CD8-positive, alpha-beta memory T cell (primary cell): ENCODE measurements around the gene GIPC1. TPM values are rescaled to one million over a fixed set of nuclear protein-coding genes. Genes with fewer than 3 reads are reported as not detected.
"Not testable (repeated sequence)": the region's sequence is repeated elsewhere in the genome, so short reads cannot be mapped to it uniquely, and the experiment has no call there.

Experiments used
- CTCF ChIA-PET: fragments of 350-600 bp; sonication (Branson Sonifier 250); formaldehyde crosslinking; loops from one replicate; lab custom pipeline; 2021; ENCODE audit warnings: antibody characterized with exemption; lab: Charles Lee
- POLR2A ChIA-PET: fragments of 350-600 bp; sonication (Branson Sonifier 250); formaldehyde crosslinking; loops from one replicate; lab custom pipeline; 2021; ENCODE audit warnings: antibody characterized with exemption; lab: Charles Lee
- DNase-seq, 5 donors: peaks; one replicate each; pipeline versions ENCODE4 v3.0.0 to v3.0.0-alpha.2; 2020 to 2022; ENCODE audit warnings: mixed read lengths in 1 of 5
- H3K27ac ChIP-seq: one replicate; pipeline ENCODE4 v1.7.0; 2013; ENCODE audit warnings: low read depth, mild to moderate bottlenecking, low read length, moderate library complexity
- H3K27me3 ChIP-seq: 2 replicates; pipeline ENCODE4 v1.7.0; 2013; ENCODE audit warnings: low read length, mild to moderate bottlenecking; ENCODE audit not compliant: insufficient read depth, poor library complexity, severe bottlenecking
- H3K36me3 ChIP-seq: 2 replicates; pipeline ENCODE4 v1.7.0; 2013; ENCODE audit warnings: mild to moderate bottlenecking, low read length, moderate library complexity; ENCODE audit not compliant: insufficient read depth
- H3K4me1 ChIP-seq: 2 replicates; pipeline ENCODE4 v1.7.0; 2013; ENCODE audit warnings: mild to moderate bottlenecking, low read length, moderate library complexity; ENCODE audit not compliant: insufficient read depth
- H3K4me3 ChIP-seq: 2 replicates; pipeline ENCODE4 v1.7.0; 2013; ENCODE audit warnings: mild to moderate bottlenecking, low read length
- H3K9me3 ChIP-seq: 2 replicates; pipeline ENCODE4 v1.7.0; 2013; ENCODE audit warnings: mild to moderate bottlenecking, low read length
- H3K27ac Mint-ChIP-seq, 8 donors: one replicate each; pipeline ENCODE4 v1.8.0; 2020 to 2021; ENCODE audit warnings: mixed read lengths in 8 of 8, mild to moderate bottlenecking in 6 of 8, inconsistent platforms in 3 of 8, moderate library complexity in 3 of 8
- H3K27me3 Mint-ChIP-seq, 2 donors: one replicate each; pipeline ENCODE4 v1.8.0; 2020 to 2021; ENCODE audit warnings: mixed read lengths in 2 of 2, mild to moderate bottlenecking in 1 of 2, moderate library complexity in 1 of 2
- H3K36me3 Mint-ChIP-seq, 3 donors: one replicate each; pipeline ENCODE4 v1.8.0; 2020 to 2021; ENCODE audit warnings: mixed read lengths in 3 of 3, inconsistent platforms in 1 of 3, mild to moderate bottlenecking in 1 of 3
- H3K4me1 Mint-ChIP-seq, 3 donors: one replicate each; pipeline ENCODE4 v1.8.0; 2020 to 2021; ENCODE audit warnings: mixed read lengths in 3 of 3, inconsistent platforms in 1 of 3, mild to moderate bottlenecking in 1 of 3
- H3K4me3 Mint-ChIP-seq, 7 donors: one replicate each; pipeline ENCODE4 v1.8.0; 2020 to 2021; ENCODE audit warnings: mixed read lengths in 7 of 7, mild to moderate bottlenecking in 6 of 7, moderate library complexity in 4 of 7, inconsistent platforms in 2 of 7
- H3K9me3 Mint-ChIP-seq, 5 donors: one replicate each; pipeline ENCODE4 v1.8.0; 2020 to 2022; ENCODE audit warnings: mixed read lengths in 5 of 5, mild to moderate bottlenecking in 3 of 5, moderate library complexity in 2 of 5, inconsistent platforms in 1 of 5
- polyA plus RNA-seq: library from polyadenylated mRNA; unstranded; fragments of 300-500 nt; fragmentation: Illumina TruSeq; gene quantifications from one replicate; pipeline ENCODE4 v1.2.3, GENCODE V29; 2021
- total RNA-seq, 2 experiments: library from RNA; stranded (reverse); gene quantifications; one replicate each; pipeline ENCODE4 v1.2.3, GENCODE V29; 2021

GIPC1 gene
- total and polyA plus RNA-seq, 3 experiments from 2014 or later: 32.7 to 43.4 (median 36.7) TPM

DNA sequence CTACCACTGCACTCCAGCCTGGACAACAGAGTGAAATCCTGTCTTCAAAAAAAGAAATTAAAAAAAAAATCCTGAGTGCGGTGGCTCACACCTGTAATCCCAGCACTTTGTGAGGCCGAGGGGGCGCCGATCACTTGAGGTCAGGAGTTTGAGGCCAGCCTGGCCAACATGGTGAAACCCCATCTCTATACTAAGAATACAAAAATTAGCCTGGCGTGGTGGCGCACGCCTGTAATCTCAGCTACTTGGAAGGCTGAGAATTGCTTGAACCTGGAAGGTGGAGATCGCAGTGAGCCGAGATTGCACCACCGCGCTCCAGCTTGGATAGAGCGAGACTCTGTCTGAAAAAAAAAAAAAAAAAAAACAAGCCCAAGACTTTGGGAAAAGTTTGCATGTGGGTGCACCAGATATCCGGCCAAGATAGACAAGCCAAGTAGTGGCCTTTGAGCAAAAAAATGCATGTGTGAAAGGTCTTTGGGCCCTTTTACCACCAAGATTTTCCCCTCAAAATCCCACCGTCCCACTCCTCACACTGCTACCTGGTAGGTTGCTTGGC lies 16.6 kb upstream of the GIPC1 start:
- DNase-seq: peak in 1 of 5 donors; percentile 11
- no peaks in the 10 kb centered on the region for H3K27me3 ChIP-seq
- ChIA-PET POLR2A (interaction anchor here (0.6 kb wide), 2 partner anchors 20 to 89 kb away, joined by 4 to 11 read pairs; no protein-coding TSS in a partner anchor), CTCF (interaction anchor here (1.0 to 1.9 kb wide), 2 partner anchors 39 to 47 kb away, joined by 3 to 5 read pairs; no protein-coding TSS in a partner anchor)
- Mint-ChIP-seq H3K27ac (peak overlapping the region in 2 of 8 donors; percentile 50 to 97), H3K9me3 (no peaks in the 10 kb centered on the region), H3K4me1 (peaks cover 46 to 56% (median 47%) of the 10 kb centered on the region in 3 donors), H3K27me3 (peaks cover 0 to 11% of the 10 kb centered on the region in 2 donors), H3K36me3 (peaks cover 17 to 46% (median 25%) of the 10 kb centered on the region in 3 donors), H3K4me3 (peak overlapping the region in 2 of 7 donors; percentile 25 to 40)
- no peak overlapping the region for H3K4me3 ChIP-seq
- H3K4me1 ChIP-seq: peaks cover 57% of the 10 kb centered on the region
- H3K27ac ChIP-seq: no peak overlapping the region
- no peaks in the 10 kb centered on the region for H3K9me3 ChIP-seq
- H3K36me3 ChIP-seq: peaks cover 35% of the 10 kb centered on the region

GRCh38 chr19:14511229-14511593 lies 15.3 kb upstream of the GIPC1 start:
- H3K27me3 ChIP-seq: no peaks in the 10 kb centered on the region
- Mint-ChIP-seq H3K4me3 (peak overlapping the region in 1 of 7 donors; percentile 22), H3K27ac (peak overlapping the region in 4 of 8 donors; percentile 41 to 92 (median 52)), H3K27me3 (peaks cover 0 to 4% of the 10 kb centered on the region in 2 donors), H3K36me3 (peaks cover 11 to 33% (median 17%) of the 10 kb centered on the region in 3 donors), H3K4me1 (peaks cover 44 to 61% (median 49%) of the 10 kb centered on the region in 3 donors), H3K9me3 (no peaks in the 10 kb centered on the region)
- H3K4me1 ChIP-seq: peaks cover 61% of the 10 kb centered on the region
- ChIA-PET POLR2A (interaction anchor here (0.5 kb wide), 1 partner anchor 82 kb away, joined by 3 read pairs; no protein-coding TSS in a partner anchor), CTCF (interaction anchor here (1.9 kb wide), 2 partner anchors 40 to 45 kb away, joined by 4 to 5 read pairs; no protein-coding TSS in a partner anchor)
- H3K27ac ChIP-seq: no peak overlapping the region
- H3K4me3 ChIP-seq: no peak overlapping the region
- DNase-seq: no peak
- peaks cover 24% of the 10 kb centered on the region for H3K36me3 ChIP-seq
- H3K9me3 ChIP-seq: no peaks in the 10 kb centered on the region

DNA sequence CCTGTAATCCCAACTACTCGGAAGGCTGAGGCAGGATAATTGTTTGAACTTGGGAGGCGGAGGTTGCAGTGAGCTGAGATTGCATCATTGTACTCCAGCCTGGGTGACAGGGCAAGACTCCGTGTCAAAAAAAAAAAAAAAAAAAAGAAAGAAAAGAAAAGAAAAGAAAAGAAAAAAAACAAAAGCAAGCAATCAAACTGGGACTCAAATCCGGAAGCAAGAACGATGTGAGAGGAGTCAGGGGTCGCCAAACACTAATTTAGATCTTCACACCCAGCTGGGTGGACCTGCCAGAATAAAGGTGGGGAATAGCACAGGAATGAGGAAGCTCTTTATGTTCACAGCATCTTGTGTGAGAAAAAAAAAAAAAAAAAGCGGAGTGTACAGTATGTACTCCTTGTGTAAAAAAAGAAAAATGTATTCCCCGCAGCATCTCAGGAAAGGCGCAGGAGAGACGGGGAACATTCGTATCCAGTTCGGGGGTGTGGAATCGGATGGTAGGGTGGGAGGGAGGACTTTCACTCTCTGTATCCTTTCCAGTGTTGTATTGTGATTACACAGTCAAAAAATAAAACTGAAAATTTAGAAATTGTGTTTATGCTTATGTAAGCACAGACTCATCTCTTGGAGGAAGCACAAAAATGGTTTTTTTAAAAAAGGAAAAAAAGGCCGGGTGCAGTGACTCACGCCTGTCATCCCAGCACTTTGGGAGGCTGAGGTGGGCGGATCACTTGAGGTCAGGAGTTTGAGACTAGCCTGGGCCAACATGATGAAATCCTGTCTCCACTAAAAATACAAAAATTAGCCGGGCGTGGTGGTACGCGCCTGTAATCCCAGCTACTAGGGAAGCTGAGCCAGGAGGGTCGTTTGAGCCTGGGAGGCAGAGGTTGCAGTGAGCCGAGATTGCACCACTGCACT lies 14.6 kb upstream of the GIPC1 start:
- CTCF ChIA-PET: interaction anchor here (0.7 to 1.9 kb wide), 4 partner anchors 9 to 173 kb away, joined by 3 to 5 read pairs (median 4); no protein-coding TSS in a partner anchor
- Histone ChIP-seq H3K36me3 (peaks cover 18% of the 10 kb centered on the region), H3K27ac (no peak overlapping the region), H3K4me1 (peaks cover 61% of the 10 kb centered on the region), H3K9me3 (no peaks in the 10 kb centered on the region), H3K4me3 (no peak overlapping the region), H3K27me3 (no peaks in the 10 kb centered on the region)
- peak overlapping the region in 2 of 8 donors; percentile 61 to 92 for H3K27ac Mint-ChIP-seq
- DNase-seq: no peak
- peak overlapping the region in 2 of 7 donors; percentile 19 to 68 for H3K4me3 Mint-ChIP-seq
- H3K36me3 Mint-ChIP-seq: peaks cover 8 to 27% (median 10%) of the 10 kb centered on the region in 3 donors
- no peaks in the 10 kb centered on the region for H3K9me3 Mint-ChIP-seq
- peaks cover 43 to 61% (median 49%) of the 10 kb centered on the region in 3 donors for H3K4me1 Mint-ChIP-seq
- POLR2A ChIA-PET: interaction anchor here (0.6 to 1.8 kb wide), 6 partner anchors 8 to 1566 kb away, joined by 3 to 15 read pairs (median 6); partner anchors contain the start of gene DNAJB1
- peaks cover 0 to 2% of the 10 kb centered on the region in 2 donors for H3K27me3 Mint-ChIP-seq

DNA sequence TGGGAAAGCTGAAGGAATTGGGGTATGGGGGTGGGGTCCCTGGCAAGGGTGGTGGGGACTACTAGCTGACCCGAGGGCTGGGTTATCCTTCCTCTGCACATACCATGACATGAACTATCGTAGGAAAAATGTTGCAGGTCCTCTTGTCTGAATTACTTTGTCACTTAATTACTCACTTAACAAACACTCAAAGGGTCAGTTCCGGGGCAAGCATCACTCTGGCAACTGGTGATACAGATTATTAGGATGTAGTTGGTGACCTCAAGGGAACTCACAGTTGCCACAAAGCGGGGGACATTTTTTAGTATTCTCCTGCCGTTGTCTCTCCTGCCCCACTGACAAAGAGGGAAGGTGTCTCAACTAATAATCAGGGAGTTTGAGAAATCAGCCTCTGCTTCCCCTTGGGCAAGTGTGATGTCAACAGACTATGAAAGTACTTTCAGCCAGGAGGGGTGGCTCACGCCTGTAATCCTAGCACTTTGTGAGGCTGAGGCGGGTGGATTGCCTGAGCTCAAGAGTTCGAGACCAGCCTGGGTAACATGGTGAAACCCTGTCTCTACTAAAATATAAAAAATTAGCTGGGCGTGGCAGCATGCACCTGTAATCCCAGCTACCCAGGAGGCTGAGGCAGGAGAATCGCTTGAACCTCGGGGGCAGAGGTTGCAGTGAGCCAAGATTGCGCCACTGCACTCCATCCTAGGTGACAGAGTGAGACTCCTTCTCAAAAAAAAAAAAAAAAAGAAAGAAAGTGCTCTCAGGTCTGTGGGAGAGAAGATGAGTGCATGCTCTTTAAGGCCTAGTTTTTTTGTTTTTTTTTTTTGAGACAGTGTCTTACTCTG lies 12.0 kb upstream of the GIPC1 start:
- Mint-ChIP-seq H3K4me1 (peaks cover 32 to 59% (median 51%) of the 10 kb centered on the region in 3 donors), H3K27ac (peak overlapping the region; percentile 87 to 98 (median 93)), H3K9me3 (no peaks in the 10 kb centered on the region), H3K36me3 (peaks cover 0 to 2% (median 0%) of the 10 kb centered on the region in 3 donors), H3K27me3 (peaks cover 0 to 2% of the 10 kb centered on the region in 2 donors), H3K4me3 (peak overlapping the region in 6 of 7 donors; percentile 61 to 85 (median 71))
- Histone ChIP-seq H3K27me3 (no peaks in the 10 kb centered on the region), H3K4me3 (no peak overlapping the region), H3K4me1 (peaks cover 56% of the 10 kb centered on the region), H3K36me3 (no peaks in the 10 kb centered on the region), H3K27ac (peak overlapping the region; percentile 25), H3K9me3 (no peaks in the 10 kb centered on the region)
- ChIA-PET CTCF (interaction anchor here (1.1 to 5.3 kb wide), 11 partner anchors 10 to 76 kb away, joined by 3 to 65 read pairs (median 5); partner anchors contain the start of gene DNAJB1), POLR2A (interaction anchor here (1.1 to 5.2 kb wide), 5 partner anchors 10 to 64 kb away, joined by 3 to 175 read pairs (median 8); partner anchors contain the start of genes DNAJB1, NDUFB7 and TECR)
- peak in 1 of 5 donors; percentile 22 for DNase-seq

GRCh38 chr19:14505488-14506239 lies 9.7 kb upstream of the GIPC1 start:
- Mint-ChIP-seq H3K9me3 (no peaks in the 10 kb centered on the region), H3K4me1 (peaks cover 32 to 55% (median 48%) of the 10 kb centered on the region in 3 donors), H3K27me3 (no peaks in the 10 kb centered on the region), H3K36me3 (no peaks in the 10 kb centered on the region), H3K27ac (peak overlapping the region; percentile 88 to 98 (median 93)), H3K4me3 (peak overlapping the region; percentile 29 to 75 (median 37))
- peak; percentile 63 to 84 (median 66) for DNase-seq
- H3K9me3 ChIP-seq: no peaks in the 10 kb centered on the region
- no peaks in the 10 kb centered on the region for H3K27me3 ChIP-seq
- no peaks in the 10 kb centered on the region for H3K36me3 ChIP-seq
- peaks cover 55% of the 10 kb centered on the region for H3K4me1 ChIP-seq
- CTCF ChIA-PET: interaction anchor here (0.7 to 5.3 kb wide), 26 partner anchors 9 to 369 kb away, joined by 3 to 65 read pairs (median 7); partner anchors contain the start of genes ASF1B, DNAJB1, GIPC1 and NDUFB7
- POLR2A ChIA-PET: interaction anchor here (1.1 to 5.2 kb wide), 4 partner anchors 10 to 45 kb away, joined by 3 to 175 read pairs (median 6); partner anchors contain the start of gene DNAJB1
- H3K4me3 ChIP-seq: peak overlapping the region; percentile 37
- H3K27ac ChIP-seq: peak overlapping the region; percentile 25

GRCh38 chr19:14504575-14504974 lies 8.6 kb upstream of the GIPC1 start:
- peaks cover 54% of the 10 kb centered on the region for H3K4me1 ChIP-seq
- DNase-seq, H3K9me3 Mint-ChIP-seq, H3K27ac ChIP-seq, H3K27me3 ChIP-seq, H3K27me3 Mint-ChIP-seq, H3K36me3 ChIP-seq, H3K36me3 Mint-ChIP-seq, H3K9me3 ChIP-seq, H3K4me3 ChIP-seq, H3K4me3 Mint-ChIP-seq: not testable (repeated sequence)
- peak overlapping the region in 1 of 8 donors; percentile 68 for H3K27ac Mint-ChIP-seq
- CTCF ChIA-PET: interaction anchor here (0.7 to 5.3 kb wide), 24 partner anchors 9 to 368 kb away, joined by 3 to 65 read pairs (median 6); partner anchors contain the start of genes ASF1B, DNAJB1, GIPC1 and NDUFB7
- H3K4me1 Mint-ChIP-seq: peaks cover 32 to 50% (median 48%) of the 10 kb centered on the region in 3 donors
- POLR2A ChIA-PET: interaction anchor here (1.1 to 5.2 kb wide), 3 partner anchors 14 to 28 kb away, joined by 3 to 175 read pairs (median 3); partner anchors contain the start of gene DNAJB1
